GM19239 (cell line): ENCODE measurements around the gene GSTM3.
"Not testable (repeated sequence)": the region's sequence is repeated elsewhere in the genome, so short reads cannot be mapped to it uniquely, and the experiment has no call there.

ENCODE experiments used
- DNase-seq: peaks from one replicate; pipeline ENCODE4 v3.0.0; 2011; ENCODE audit warnings: low spot score; ENCODE audit not compliant: insufficient read length
- FAIRE-seq: peaks from 2 replicates; lab custom pipeline; 2011; peaks lifted over from hg19 to GRCh38; lab: Jason Lieb, UNC

Gene GSTM3

DNA sequence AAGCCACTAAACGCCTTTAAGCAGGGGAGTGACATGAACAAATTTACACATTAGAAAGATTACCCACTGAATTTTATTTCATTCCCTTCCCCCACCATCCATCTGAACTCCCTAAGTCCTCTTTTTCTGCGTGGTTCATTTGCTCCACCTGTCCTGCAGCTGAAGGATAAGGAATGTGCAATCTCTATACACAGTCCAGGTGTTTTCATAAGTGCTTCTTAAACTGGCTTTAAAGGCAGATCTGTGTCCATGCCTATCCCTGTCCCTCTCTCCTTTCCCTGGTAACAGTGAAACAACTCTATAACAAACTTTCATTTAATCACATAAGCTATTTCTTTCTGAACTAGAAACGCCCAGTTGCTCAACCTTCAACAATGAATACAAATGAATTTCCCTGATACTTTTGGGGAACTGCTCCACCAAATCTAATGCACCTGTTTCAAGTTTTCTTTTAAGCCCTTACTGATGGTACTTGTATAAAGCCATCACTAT is 8.4 kb downstream of the GSTM3 start:
- no peak for DNase-seq
- no peak for FAIRE-seq

DNA sequence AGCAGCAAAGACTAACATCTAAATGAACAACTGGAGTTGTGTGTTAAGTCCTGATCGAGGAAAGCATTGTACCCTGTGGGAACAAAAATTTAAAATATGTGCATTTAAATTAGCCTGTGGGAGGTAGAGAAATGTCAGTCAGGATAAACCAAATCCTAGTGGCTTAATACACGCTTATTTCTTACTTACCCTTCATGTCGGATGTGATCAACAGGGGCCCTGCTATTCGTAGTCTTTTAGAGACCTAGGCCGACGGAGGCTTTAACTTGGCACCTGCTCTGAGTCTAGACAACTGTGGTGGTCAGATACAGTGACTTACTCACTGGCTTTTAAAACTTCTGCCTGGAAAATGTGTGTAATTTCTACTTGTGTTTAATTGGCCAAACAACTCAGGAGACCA is 10.2 kb downstream of the GSTM3 start:
- FAIRE-seq = no peak
- no peak for DNase-seq

DNA sequence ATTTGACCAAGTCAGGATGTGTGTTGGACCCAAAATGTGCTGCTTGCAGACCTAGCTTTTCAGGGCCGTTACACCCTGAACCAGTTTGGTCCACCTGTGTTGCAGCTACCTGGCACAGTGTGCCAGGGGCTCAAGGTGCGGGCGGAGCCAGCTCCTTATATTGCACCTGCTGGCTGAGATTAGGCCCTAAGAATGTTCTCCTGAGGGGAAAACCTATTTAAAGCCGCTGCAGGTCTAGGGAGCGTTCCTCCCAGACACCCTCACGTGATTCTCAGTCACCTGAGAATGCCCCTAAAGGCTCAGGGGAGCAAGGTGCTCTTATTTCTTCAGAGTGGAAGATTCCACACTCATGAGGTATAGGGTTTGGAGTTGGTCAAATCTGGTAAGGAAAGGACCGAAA is 12.0 kb downstream of the GSTM3 start:
- DNase-seq (no peak), FAIRE-seq (no peak)

DNA sequence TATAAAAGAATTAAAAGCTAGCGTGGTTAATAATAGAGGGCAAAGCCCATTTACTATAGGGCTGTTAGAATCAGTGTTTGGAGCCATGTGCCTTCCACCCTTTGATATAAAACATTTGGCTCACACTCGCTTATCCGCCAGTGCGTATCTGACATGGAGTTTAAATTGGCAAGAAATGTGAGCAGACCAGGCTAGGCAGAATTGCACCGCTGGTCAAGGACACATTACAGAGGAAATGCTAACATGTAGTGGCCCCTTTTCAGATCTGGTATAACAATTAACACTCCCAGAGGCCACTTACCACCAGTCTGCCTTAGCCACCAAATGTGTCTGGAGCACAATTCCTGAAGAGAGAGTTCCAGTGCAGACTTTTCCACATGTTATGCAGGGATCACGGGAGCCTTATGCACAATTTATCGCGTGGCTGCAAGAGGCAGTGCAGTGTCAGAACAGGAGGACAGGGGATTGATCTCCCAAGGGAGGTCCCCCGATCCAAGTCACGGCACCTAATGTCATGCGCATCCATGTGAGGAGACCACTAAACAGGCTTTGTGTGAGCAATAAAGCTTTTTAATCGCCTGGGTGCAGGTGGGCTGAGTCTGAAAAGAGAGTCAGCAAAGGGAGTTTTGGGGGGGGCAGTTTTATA is 14.0 kb downstream of the GSTM3 start:
- FAIRE-seq = no peak
- DNase-seq = no peak

DNA sequence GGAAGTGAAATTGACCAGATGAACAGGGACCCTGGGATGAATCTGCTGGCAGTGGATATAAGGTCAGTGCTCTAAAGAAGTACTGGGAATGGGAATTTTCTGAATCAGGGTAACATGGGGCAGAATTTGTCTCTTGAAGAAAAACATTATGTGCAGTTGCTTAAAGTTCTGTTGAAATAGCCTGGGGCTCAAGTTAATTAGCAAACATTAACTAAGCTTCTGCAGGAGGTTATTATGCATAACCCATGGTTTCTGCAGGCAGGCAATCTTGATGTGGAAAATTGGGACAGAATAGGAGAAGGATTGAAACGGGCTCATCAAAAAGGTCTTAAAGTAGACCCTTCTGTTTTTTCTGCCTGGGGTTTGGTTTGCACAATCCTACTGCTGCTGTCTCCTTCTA is 14.8 kb downstream of the GSTM3 start:
- FAIRE-seq (no peak), DNase-seq (no peak)

DNA sequence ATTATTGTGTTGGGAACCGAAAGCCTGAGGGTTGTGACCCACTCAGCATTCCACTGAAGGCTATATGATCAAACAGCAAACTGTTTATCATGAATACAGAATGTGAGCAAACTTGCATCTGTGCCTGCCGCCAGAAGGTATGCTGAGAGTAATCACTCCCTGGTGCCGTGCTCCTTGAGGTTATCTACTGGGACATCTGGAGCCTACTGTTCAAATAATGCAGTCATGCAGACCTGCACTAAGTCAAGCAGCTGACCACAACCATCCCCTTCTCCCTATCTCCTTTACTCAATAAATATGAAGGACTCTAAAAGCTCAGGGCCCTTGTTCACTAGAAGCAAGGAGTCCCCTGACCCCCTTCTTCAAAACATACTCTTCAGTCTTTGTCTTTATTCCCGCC is 15.3 kb downstream of the GSTM3 start:
- FAIRE-seq = no peak
- DNase-seq = no peak

DNA sequence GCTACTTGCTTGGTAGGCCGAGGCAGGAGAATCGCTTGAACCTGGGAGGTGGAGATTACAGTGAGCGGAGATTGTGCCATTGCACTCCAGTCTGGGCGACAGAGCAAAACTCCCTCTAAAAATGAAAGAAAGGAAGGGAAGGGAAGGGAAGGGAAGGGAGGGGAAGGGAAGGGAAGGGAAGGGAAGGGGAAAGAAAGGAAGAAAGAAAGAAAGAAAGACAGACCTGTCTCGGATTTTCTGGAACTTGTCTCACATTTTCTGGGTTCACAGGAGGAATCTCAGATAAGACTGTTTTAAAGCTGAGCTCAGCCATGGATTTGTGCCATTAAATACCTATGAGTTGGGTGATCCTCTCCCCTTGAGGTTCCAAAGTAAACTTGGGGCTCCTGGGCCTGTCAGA is 15.9 kb downstream of the GSTM3 start:
- FAIRE-seq = no peak

DNA sequence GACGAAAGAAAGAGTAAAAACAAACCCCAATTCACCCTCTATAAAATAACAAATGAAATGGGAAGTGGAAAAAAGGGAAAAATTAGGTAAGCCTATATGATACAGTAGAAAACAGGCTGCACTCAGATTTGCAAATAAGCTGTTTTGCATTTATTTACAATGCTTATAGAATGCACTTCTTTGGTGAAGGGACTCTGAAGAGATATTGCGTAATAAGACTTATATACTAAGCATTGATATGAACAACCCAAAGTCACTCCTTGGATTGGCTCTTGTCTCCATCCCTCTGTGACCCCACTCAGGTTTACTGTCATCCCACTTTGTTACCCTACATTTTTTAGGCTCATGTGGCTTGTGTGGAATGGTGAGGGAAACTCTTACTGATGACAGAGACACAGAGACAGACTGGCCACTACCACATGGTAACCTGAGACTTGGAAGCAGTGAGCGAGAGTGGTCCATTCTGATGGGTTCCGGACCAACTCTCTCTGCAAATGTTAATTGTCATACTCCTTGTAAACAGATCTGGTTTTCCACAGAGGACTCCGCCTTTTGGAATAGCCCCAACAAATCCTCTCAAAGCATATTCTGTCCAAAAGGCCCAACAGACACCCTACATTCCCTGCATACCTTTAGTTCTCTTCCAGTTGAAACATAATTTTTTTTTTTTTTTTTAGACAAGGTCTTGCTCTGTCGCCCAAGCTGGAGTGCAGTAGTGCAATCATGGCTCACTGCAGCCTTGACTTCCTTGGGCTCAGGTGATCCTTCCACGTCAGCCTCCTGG is 17.7 kb downstream of the GSTM3 start:
- no peak for FAIRE-seq
- no peak for DNase-seq

More for the DNA sequence above, 15.9 kb downstream of the GSTM3 start:
- DNase-seq = no peak

DNA sequence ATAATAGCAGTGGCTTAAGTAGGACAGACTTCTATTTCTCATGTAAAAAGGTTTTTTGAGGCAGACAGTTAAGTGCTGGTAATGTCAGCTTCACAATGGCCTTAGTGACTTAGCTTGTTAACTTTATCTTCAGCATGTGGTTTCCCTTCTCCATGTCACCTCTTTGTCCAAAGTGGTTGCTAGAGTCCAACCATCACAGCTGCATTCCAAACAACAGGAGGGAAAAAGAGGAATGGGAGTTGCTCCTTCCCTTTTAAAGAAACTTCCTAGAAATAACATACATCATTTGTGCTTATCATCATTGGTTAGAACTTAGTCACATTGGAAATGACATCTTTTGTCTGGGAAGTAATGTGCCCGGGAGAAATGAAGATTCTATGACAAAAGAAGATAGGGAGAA is 18.9 kb downstream of the GSTM3 start:
- no peak for DNase-seq
- no peak for FAIRE-seq

DNA sequence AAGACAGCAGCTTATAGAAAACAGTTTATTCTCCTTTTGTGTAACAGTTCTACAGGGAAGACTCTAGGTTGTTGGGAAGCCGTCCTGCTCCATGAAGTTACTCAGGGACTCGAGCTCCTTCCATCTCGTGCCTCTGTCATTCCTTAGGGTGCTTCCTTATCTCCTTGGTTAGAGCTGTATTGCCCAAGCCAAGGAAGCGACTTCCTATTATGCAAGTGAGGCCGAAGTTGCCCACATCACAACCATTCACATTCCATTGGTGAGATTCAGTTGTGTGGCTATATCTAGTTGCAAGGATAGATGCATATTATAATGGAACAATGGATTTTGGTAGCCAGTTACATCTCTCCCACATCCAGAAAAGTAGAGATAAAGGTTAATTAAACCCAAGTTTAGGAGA is 19.8 kb downstream of the GSTM3 start:
- DNase-seq (no peak), FAIRE-seq (no peak)

DNA sequence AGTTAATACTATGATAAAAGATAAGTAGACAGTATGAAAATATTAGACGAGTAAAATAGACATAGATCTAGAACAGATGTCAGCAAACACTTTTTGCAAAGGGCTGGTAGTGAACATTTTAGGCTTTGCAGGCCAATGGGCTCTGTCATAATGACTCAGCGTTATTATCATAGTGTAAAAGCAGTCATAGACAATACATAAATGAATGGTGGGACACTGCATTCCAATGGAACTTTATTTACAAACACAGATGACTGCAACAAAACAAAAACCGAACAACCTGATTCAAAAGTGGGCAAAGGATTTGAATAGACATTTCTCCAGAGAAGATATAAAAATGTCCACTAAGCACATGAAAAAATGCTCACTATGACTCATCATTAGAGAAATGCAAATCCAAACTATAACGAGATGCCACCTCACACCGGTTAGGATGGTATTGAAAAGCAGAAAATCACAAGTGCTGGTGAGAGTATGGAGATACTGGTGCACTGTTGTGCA is 21.5 kb downstream of the GSTM3 start:
- FAIRE-seq (no peak), DNase-seq (no peak)

DNA sequence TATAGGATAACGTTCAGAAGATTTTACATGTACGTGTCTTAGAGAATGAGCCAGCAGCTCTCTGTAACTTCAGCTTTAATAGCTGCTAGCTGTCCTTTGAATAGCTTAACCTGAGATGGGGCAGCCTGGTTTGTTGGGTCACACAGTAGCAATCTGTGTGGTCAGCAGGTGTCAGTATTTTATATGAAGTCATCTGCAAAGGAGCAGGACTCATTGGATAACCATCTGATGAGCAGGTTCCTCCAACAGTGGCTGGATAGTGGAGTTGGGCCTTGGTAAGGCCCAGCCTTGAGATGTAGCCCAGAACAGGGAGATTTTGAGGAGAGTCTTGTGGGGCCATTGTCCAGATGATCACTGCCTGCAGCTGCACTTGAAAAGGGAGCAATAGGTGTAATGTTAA is 22.3 kb downstream of the GSTM3 start:
- no peak for DNase-seq
- no peak for FAIRE-seq

DNA sequence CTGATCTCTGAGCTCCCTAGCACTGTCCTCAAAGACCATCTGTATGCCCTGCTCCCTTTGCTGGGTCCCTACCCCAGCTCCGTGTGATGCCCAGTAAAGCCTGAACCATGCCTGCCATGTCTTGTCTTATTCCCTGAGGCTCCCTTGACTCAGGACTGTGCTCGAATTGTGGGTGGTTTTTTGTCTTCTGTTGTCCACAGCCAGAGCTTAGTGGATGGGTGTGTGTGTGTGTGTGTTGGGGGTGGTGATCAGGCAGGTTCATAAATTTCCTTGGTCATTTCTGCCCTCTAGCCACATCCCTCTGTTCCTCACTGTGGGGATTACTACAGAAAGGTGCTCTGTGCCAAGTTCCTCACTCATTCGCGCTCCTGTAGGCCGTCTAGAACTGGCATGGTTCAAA is 23.1 kb downstream of the GSTM3 start:
- FAIRE-seq (no peak), DNase-seq (no peak)

DNA sequence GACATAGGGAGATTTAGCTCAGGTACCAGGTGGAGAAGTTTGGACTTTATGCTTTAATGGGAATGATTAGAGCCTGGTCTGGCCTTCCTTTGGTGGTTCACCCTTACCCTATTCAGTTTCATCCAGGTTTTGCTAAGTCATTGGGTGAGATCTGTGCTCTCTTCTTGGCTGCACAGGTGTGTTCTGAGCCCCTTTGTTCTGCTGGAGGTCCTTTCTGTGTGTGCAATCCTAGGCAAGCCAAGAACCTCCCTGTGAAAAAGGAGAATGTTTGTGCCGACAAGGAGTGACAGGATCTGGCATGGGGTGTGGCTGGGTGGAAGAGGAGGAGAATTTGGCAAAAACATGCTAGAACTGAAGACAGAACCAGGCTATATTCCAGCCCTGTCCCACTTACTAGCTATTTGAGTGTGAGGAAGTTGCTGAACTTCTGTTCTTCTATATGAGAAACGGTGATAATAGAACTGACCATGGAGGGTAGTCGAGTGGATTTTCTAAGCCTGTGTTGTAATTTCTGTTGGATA is 24.2 kb downstream of the GSTM3 start:
- FAIRE-seq (no peak), DNase-seq (no peak)

DNA sequence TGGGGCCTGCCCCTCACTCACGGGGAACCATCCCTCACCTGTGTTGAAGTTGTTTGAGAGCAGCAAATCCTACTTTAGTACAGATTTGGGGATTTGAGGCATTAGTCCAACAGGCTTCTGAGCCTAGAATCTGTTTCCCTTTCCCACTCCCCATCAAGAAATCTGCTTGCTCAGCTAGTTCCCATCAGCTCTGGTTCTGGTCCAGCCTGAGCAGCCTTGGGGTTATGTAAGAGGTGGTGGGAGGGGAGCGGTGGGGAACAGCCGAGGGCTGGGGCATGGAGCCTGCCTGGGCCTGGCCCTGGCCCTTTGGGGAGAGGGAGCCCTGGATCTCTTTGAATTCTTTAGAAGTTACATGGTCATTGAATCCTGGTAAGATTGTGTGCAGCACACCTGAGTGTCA is 24.7 kb downstream of the GSTM3 start:
- DNase-seq = no peak
- no peak for FAIRE-seq

DNA sequence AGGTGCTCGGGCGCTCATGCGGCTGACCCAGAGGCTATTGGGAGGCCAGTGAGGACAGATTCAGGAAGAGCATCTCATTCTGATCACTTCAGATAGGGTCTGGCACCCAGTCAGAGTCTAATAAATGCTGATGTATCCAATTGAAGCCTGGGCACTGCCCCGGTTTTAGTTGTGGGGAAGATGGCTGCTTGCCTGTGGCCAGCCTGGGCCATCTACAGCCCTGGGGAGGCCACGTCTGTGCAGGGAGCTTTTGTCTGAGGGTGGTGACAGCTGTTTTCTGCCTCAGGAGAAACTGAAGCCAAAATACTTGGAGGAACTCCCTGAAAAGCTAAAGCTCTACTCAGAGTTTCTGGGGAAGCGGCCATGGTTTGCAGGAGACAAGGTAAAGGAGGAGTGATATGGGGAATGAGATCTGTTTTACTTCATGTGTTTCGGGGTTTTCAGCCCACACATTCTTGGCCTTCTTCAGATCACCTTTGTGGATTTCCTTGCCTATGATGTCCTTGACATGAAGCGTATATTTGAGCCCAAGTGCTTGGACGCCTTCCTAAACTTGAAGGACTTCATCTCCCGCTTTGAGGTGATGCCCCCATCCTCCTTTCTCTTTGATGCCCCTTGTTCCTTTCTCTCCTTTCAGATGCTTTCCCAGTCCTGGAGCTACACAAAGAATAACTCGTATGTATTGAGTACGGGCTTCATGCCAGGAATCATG is 26.0 kb downstream of the GSTM3 start:
- FAIRE-seq (no peak), DNase-seq (no peak)

DNA sequence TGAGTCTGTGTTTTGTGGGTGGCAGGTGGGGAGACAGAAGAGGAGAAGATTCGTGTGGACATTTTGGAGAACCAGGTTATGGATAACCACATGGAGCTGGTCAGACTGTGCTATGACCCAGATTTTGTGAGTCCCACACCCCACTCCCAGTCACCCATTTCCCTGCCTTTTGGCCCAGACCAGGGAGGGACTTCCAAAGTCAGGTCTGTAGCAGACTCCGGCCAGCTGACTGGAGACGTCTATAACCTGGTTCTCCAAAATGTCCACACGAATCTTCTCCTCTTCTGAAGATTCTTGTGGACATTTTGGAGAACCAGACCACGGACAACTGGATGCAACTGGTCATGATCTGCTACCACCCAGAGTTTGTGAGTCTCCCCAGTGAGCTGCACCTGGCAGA is 27.2 kb downstream of the GSTM3 start:
- DNase-seq (no peak), FAIRE-seq (no peak)

DNA sequence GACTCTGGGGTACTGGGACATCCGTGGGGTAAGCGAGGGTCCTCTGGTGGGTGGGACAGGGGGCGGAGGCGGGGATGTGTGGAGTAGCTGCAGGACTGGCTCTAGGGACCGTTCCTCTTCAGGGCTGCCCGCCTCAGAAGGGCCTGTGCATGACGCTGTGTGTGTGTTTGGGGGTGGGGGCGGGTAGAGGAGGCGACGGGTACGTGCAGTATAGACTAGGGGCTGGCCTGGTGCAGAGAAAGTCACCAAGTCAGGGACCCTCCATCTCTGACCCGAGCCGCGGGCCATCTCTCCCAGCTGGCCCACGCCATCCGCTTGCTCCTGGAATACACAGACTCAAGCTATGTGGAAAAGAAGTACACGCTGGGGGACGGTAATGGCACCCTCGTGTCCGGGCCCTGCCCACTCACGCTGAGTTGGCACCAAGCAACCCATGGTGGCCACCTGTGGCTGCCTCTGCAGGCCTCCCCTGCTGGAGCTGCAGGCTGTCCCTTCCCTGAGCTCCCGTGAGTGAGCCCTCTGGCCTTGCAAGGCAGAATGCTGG is 28.4 kb downstream of the GSTM3 start:
- FAIRE-seq (no peak), DNase-seq (no peak)

DNA sequence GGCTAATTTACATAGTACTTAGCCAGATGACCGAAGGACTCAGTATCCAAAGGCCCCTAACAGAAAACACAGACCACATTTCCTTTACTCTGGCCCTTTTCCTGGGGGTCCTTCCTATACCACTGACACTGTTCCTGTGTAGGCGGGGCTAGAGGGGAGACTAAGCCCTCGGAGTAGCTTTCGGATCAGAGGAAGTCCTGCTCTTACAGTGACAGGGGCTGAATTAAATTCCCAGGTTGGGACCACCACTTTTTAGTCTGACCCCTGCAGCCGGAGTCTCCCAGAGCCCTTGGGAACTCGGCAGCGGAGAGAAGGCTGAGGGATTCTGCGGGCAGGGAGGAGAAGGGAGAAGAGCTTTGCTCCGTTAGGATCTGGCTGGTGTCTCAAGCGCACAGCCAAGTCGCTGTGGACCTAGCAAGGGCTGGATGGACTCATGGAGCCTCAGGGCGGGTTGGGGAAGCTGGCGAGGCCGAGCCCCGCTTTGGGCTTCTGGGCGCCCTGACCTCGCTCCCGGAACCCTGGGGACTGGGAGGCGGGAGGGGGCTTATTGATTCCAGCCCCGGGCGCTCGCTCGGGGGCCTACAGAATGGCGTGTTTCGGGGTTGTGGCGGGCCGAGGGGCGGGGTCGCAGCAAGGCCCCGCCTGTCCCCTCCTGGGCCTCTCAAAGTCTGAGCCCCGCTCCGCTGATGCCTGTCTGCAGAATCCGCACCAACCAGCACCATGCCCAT is 29.1 kb downstream of the GSTM3 start, which contains the start of gene GSTM5:
GSTM5 (plus strand) TSS at position 659 of the 728 bp plus-strand sequence; CDS start at position 721, 62 bp downstream.
- not testable (repeated sequence) for FAIRE-seq, DNase-seq

DNA sequence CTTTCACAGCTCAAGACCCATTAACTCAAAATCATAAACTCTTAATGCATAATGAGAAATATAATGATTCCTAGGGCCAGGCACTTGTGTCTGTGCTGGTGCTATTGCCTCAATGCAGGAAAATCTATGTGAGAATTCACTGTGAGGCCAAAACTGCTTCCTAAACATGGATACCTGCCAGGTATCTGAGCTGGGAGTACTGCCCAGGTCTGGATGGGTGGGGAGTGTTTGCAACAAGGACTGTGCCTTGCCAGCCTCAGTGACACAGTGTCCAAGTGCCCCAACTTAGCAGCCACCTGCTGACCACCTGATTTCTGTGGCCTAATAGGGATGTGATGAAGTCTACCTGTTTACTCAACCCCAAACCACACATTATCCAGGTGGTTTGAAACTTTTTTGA is 31.0 kb downstream of the GSTM3 start:
- not testable (repeated sequence) for FAIRE-seq, DNase-seq
